ENCODE results near the gene TOMM7.
A peak's percentile ranks its signal among the peaks of the same experiment; 100 is the strongest.
"Not testable (repeated sequence)": the region's sequence is repeated elsewhere in the genome, so short reads cannot be mapped to it uniquely, and the experiment has no call there.

TOMM7 gene

DNA sequence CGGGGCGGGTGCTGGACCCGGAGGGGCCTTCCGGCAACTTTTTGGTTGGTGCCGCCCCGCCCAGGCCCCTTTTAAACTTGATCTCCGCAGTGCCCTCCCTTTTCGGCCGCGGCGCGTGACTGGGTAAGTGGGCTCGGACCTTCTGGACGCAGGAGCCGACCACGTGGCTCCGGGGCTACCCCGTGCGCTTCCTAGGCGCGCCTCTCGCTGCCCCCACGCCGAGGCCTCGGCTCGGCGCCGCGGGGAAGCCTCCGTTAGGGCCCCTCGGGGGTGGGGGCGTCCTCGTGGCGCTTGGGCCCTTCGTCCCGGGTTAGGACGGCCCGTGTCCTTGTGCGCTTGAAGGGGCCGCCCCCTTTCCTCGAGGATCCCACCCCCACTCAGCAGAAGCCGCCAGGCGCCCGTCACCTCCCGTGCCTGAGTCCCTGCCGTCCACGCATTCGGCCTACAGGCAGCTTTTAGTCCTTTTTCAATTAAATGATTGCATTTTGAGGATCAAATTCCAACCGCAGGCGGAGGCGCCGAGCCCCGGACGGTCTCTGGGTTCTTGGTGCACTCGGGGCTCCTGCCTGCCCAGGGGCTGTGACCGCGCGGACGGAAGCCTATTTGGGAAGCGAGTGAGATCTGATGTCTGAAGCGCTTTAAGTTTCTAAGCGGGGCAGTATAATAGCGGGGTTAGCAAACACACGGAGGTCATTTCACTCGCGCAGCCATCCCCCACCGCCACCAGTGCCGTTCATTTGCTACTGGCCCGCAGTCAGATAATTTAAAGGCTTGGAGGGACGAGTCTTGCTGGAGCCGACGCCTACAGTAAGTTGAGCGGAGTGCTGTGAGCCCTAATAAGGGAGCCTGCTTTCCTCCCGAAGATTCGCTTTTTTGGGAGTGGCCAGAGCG, 31.8 kb upstream of the TOMM7 start:
- H3K4me3 ChIP-seq (ENCODE audit: low read depth, low read length): peak overlapping the region; percentile 73
- peak; percentile 46 for DNase-seq (ENCODE audit: low read depth)

DNA sequence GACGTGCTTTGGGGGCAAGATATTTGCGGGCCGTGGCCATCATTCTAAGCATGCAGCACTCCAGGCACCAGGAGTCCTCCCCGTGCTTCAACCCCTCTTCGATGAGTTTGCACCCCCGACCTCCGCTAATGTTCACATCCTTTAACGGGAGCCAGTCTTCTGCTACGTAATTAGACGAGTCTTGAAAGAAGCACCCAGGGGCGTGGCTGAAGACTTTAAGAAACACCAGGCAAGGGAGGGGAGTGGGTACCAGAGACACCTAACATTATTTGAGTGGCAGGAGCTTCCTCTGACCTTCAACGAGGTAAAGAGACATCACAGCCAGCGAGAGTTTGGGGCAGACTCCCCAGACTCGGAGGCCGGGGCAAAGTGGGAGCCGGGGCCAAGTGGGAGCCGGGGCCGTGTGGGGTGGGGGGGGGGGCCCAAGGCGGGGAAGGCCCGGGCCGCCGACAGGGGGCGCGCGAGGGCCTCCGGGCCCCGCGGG, 31.1 kb upstream of the TOMM7 start:
- peak overlapping the region; percentile 73 for H3K4me3 ChIP-seq (ENCODE audit: low read depth, low read length)
- DNase-seq (ENCODE audit: low read depth): no peak

DNA sequence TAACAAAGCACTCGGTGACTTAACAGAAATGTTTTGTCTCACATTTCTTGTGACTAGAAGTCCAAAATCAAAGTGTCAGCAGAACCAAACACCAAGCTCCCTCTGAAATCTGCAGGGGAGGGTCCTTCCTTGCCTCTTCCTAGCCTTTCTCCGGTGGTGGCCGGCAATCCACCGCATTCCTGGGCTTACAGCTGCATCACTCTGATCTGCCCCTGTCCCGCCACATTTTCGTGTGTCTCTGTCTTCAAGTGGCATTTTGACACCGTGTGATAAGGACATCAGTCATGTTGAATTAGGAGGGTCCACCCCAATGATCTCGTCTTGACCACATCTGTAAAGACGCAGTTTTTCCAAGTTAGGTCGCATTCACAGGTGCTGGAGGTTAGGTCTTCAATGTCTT, 30.5 kb upstream of the TOMM7 start:
- DNase-seq (ENCODE audit: low read depth): no peak
- no peak overlapping the region for H3K4me3 ChIP-seq (ENCODE audit: low read depth, low read length)

DNA sequence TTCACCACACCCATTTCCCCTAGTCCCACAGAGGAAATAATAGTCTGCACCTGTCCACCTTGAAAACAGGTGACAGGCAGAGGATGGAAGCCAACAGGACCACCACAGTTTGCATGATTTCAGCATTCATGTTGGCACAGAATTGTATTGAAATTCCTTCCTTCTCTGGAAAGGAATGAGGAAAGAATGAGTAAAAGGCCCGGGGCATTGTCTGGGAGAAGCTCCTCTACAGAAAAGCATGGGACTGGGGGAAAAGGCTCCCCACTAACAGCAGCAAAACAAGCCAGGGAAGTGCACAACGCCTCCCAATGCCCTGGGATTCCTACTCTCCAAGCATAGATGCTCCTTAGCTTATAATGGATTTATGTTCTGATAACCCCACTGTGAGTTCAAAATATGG, 28.5 kb upstream of the TOMM7 start:
- H3K4me3 ChIP-seq (ENCODE audit: low read depth, low read length): no peak overlapping the region

DNA sequence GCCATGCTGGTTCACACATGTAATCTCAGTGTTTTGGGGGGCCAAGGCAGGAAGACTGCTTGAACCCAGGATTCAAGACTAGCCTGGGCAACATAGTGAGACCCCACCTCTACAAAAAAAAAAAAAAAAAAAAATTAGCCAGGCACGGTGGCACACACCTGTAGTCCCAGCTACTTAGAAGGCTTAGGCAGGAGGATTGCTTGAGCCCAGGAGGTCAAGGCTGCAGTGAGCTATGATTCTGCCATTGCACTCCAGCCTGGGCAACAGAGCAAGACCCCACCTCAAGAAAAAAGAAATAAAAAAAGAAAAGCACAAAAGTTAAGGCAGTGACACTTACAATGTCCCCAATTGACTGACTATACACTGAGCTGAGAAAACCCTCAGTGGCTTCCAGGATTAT, 27.7 kb upstream of the TOMM7 start:
- H3K4me3 ChIP-seq (ENCODE audit: low read depth, low read length): not testable (repeated sequence)

More for the DNA sequence above, 28.5 kb upstream of the TOMM7 start:
- no peak for DNase-seq (ENCODE audit: low read depth)

DNA sequence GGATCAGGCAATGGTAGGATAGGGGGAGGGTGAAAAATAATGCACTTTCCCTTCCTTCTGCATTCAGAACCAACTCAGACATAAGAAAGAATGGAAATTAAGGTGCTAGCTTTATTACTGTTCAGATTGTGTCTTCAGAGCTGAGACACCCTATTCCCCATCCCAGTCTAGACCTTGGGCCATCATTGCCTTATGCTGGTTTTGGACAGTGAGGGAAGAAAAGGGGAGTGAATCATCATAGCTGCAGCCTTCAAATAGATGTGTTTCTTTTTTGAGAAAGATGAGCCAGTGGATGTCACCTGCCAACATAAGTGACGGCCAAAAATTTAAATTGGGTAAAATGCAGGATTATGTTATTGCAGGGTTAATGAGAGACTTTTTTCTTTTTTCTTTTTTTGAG, 27.0 kb upstream of the TOMM7 start:
- H3K4me3 ChIP-seq (ENCODE audit: low read depth, low read length): no peak overlapping the region
- DNase-seq (ENCODE audit: low read depth): no peak

More for the DNA sequence above, 27.7 kb upstream of the TOMM7 start:
- DNase-seq (ENCODE audit: low read depth): not testable (repeated sequence)

DNA sequence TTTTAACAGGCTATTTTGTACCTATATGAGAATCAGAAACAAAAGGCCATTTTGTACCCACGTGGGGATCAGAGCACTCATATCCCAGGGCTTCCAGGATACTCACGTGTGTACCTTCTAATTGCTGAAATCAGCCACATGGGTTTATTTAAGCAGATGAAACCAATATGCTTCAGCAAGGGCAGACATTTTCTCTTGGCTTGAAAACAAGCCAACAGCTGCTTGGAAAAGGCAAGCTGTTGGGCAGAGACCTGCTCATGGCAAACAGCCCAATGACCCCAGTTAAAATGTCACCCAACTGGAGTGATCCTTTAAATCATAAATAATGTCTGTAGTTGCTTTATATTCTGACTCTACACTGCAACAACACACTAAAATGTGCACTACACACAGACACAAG, 26.5 kb upstream of the TOMM7 start:
- no peak for DNase-seq (ENCODE audit: low read depth)
- no peak overlapping the region for H3K4me3 ChIP-seq (ENCODE audit: low read depth, low read length)

DNA sequence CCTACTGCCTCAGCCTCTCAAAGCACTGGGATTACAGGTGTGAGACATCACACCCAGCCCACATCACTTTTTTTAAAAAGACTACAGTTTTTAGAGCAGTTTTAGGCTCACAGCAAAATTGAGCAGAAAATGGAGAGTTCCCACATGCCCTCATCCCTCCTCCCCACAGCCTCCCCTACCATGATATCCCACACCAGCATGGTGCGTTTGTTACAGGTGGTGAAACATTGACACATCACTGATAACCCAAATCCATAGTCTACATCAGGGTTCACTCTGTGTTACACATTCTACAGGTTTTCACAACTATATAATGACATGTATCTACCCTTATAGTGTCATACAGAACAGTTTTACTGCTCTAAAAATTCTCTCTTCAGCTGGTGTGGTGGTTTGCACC, 24.3 kb upstream of the TOMM7 start:
- no peak for DNase-seq (ENCODE audit: low read depth)
- no peak overlapping the region for H3K4me3 ChIP-seq (ENCODE audit: low read depth, low read length)

DNA sequence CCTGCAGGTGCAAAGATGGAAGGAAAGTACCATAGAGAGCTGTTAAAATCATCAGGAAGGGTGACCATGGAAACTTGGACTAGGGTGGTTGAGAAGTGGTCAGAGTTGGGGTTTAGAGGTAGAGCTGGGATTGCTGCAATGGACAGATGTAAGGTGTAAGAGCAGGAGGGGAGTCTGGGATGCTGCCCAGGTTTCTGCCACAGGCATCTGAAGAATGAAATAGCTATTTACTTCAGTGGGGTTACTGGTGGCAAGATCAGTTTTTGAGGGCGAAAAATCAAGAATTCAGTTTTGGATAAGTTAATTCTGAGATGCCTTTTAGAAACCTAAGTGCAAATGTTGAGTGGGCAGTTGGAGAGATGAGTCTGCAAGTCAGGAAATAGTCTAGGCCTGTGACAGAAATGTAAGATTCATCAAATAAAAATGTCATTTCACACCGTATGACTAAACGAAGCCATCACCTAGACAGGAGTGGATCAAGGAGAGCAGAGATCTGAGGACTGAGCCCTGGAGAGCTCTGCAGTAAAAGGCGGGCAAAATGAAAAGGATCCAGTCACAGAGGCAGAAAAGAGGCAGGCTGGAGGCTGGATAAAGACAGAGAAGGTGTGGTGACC, 22.7 kb upstream of the TOMM7 start:
- no peak for DNase-seq (ENCODE audit: low read depth)
- H3K4me3 ChIP-seq (ENCODE audit: low read depth, low read length): no peak overlapping the region

DNA sequence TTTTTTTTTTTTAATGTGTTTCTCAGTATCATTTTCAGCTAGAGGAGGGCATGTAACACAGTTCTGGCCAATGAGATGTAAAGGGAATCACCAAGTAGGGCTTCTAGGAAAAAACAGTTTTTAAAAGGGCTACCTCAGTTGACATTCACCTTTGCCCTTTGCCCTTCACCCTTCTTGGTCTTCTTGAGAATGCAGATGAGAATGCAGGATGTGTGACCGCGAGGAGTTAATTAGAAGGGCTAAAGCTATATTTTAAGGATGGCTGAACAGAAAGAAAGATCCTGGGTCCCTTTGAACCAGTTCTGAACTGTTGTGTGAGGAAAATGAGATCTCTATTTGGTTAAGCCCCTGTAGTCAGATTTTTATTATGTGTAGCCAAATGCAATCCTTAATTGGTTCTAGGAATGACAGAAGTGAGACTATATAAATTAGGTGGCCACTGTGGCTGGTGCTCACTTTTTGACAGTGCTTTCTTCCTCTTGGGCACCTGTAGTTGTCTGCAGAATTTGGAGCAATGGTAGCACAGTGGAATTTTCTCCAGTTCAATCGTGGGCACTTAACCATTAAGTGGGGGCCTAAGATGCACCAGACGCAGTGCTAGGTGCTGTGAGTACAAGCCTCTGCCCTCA, 21.1 kb upstream of the TOMM7 start:
- H3K4me3 ChIP-seq (ENCODE audit: low read depth, low read length): no peak overlapping the region
- DNase-seq (ENCODE audit: low read depth): no peak

DNA sequence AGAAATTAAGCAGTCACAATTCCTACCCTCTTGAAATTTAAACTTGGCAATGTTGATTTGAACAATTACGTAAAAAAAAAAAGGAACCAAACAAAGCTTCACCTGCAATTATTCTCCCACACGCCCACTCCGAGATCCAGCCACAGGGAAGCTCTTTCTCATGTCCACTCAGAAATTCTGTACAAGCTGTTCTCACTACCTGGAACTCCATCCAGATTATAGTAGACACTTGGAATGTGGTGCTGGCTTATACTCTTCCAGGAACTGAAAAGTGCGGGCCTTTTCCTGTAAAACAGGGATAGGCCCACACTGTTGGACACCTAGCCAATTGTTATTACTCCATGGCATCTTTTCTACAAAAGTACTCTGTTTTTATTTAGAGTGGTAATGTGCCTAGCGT, 20.3 kb upstream of the TOMM7 start:
- no peak overlapping the region for H3K4me3 ChIP-seq (ENCODE audit: low read depth, low read length)
- no peak for DNase-seq (ENCODE audit: low read depth)

DNA sequence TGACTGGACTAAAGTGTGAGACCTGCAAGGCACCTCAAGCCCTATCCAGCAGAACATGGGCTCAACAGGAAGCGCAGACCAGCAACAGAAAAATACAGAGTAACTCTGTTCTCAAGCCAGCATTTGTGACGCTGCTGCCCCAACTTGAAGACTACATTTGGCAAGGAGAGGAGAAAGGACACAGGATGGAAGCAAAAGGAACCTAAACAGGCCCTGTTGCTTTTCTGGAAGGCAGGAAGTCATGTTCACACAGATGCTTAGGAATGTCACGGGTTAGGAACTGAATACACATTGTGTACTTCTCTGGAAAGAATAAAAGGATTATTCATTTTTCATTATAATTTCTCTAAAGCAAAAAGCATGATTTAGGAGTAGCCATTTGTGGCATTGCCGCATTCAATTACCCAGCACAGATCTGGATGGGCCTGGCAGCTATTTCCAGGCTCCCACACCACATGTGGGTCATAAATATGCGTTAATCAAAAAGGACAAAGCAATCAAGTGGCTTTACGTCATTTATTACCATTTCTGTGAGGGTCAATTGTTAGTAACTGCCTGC, 19.8 kb upstream of the TOMM7 start:
- no peak for DNase-seq (ENCODE audit: low read depth)
- no peak overlapping the region for H3K4me3 ChIP-seq (ENCODE audit: low read depth, low read length)

DNA sequence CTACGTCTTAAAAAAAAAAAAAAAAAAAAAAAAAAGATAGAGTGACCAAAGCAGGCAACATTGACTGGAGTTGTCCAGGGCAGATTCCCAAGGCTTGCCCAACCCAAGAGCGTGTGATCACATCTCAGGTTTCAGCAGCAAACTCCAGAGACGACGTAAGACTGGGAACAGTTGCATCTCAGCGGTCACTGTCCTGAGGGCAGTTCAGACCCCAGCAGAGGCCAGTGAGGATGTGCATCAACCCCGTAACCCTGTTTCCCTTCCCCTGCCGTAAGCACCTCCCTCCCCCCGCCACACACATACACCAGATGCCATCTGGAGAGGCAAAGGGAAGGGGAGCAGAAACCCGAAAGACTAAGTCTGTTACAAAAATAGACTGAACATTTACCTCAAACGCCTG, 19.3 kb upstream of the TOMM7 start:
- DNase-seq (ENCODE audit: low read depth): peak; percentile 60
- H3K4me3 ChIP-seq (ENCODE audit: low read depth, low read length): no peak overlapping the region

DNA sequence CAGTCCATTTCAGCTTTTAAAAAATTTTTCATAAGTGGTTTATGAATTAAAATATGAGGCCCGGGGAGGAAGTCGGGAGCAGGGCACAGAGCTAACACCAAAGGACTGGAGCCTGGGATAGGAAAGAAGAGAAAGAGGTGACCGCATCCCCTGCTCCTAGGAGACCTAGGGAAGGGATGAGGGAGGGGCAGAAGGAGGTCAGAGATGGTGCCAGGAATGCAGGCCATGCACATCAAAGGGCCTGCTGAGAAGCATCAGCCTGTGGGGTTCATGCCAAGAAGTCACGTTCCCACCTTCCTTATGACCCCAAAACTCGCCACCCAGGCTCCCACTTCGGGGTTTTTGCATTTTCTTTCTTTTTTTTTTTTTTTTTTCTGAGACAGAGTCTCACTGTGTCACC, 14.7 kb upstream of the TOMM7 start:
- DNase-seq (ENCODE audit: low read depth): no peak
- H3K4me3 ChIP-seq (ENCODE audit: low read depth, low read length): no peak overlapping the region

DNA sequence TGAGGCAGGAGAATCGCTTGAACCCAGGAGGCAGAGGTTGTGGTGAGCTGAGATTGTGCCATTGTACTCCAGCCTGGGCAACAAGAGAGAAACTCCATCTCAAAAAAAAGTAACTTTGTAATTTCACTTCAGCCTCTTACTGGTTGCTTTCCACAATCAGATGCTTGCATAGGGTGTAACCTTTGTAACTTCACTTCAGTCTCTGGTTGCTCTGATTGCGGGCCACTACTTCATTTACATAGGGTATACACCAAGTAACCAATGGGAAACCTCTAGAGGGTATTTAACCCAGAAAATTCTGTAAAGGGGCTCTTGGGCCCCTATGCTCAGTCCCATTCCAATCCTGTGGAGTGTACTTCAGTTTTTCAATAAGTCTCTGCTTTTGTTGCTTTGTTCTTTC, 13.9 kb upstream of the TOMM7 start:
- H3K4me3 ChIP-seq (ENCODE audit: low read depth, low read length); DNase-seq (ENCODE audit: low read depth): not testable (repeated sequence)

DNA sequence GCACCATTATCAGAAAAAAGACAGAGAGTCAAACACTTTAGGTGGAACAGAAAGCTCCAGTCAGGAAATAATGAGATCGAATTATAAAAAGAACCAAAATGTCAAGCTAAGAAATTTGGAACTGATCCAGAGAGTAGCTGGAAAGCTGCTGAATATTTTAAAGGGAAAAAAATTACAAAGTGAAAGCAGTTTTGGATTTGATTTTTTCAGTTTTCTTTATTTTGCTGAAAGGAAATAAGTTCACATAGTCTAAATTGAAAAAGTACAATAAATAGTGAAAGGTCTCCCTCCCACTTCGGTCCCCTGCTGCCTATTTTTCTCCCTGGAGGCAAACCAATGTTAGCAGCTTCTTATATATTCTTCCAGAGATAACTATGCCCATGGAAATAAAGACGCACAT, 11.3 kb upstream of the TOMM7 start:
- no peak overlapping the region for H3K4me3 ChIP-seq (ENCODE audit: low read depth, low read length)
- no peak for DNase-seq (ENCODE audit: low read depth)

DNA sequence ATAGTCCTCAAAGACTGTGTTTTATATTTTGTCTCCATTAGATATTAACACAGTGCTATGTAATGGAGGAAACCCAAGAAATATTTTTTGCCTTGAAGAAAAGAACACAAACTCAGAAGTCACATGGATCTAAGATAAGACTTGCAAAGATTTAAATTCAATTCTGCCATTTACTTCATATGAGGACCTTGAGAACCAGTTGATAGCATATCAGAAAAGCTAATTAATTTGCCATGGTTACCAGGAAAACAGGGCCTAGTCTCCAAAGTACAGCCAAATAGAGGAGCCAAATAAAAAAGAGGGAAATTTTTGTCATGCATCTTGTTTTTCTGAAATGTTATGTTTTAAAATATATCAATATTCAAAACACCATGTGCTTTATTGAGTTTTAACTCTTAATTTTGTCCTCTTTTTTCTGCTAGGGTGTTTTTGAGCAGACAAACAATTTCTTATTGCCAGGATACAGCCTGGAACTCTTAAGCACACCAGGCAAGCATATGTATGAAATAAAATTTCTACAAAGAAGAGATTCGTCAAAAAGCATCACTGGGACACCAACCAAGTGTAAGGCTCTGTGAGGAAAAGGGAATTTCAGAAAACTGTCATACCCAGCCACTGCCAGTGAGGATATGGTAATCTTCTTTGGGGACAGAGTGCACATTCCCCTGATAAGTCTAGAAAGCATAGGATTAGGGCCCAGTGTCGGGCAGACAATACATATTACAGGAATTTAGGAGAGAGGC, 10.6 kb upstream of the TOMM7 start:
- no peak overlapping the region for H3K4me3 ChIP-seq (ENCODE audit: low read depth, low read length)
- DNase-seq (ENCODE audit: low read depth): no peak

DNA sequence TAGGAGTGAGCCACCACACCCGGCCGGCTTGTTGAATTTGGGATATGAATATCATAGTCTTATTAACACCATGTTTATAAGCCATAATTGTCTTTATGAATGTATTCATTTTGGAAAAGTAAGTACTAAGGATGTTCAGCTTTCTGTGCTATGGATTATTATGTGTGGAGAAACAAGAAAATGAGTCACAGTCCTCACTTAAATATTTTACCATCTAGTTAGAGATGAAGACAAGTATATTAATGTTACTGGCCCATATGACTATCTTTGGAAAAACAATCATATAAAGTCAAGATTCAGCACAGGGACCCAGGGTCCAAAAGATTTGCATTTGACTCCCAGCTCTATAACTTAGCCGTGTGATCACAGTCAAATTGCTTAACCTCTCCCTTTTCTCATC, 9.8 kb upstream of the TOMM7 start:
- no peak for DNase-seq (ENCODE audit: low read depth)
- no peak overlapping the region for H3K4me3 ChIP-seq (ENCODE audit: low read depth, low read length)

DNA sequence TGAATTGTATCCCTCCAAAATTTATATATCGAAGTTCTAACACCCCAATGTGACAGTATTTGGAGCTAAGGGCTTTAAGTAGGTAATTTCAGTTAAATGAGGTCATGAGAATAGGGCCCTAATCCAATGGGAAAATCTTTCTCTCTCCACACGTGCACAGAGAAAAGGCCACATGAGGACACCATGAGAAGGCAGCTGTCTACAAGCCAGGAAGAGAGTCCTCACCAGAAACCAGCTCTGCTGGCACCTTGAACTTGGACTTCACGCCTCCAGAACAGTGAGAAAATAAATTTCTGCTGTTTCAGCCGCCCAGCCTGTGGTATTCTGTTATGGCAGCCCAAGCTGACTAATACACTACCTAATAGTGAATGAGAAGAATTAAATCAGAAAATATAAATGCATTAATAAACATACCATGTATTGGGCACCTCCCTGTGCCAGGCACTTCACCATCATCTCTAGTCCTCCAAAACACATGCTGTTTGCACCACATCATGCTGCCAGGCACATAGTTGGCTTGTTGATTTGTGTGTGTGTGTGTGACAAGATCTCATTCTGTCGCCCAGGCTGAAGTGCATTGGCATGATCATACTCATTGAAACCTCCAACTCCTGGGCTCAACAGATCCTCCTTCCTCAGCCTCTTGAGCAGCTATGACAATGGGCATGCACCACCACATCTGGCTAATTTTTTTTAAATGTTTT, 9.1 kb upstream of the TOMM7 start:
- H3K4me3 ChIP-seq (ENCODE audit: low read depth, low read length): no peak overlapping the region
- no peak for DNase-seq (ENCODE audit: low read depth)

Data from skeletal muscle cell (primary cell).